SK-N-SH treated with all-trans-retinoic acid at 6 μM for 48 hours (cell line): ENCODE results near the gene LHX2.

Experiments
- ATAC-seq: fragments of 200-7000 bp; cut with Tn5 transposase; 3 replicates; pipeline ENCODE4 v1.9.1; 2020; ENCODE audit warnings: mild to moderate bottlenecking, moderate library complexity
- ARNTL ChIP-seq: fragments of 450-650 bp; formaldehyde crosslinking; IDR thresholded peaks from 2 replicates; pipeline ENCODE4 v1.5.0; 2020; ENCODE audit warnings: low read depth, mild to moderate bottlenecking, moderate library complexity, borderline replicate concordance
- BACH2 ChIP-seq: fragments of 250-450 bp; sonication (Bioruptor Pico); IDR thresholded peaks from 2 replicates; pipeline ENCODE4 v1.9.0; 2021; ENCODE audit warnings: mild to moderate bottlenecking, borderline replicate concordance
- CSDC2 ChIP-seq: fragments of 250-450 bp; sonication (Bioruptor Pico); IDR thresholded peaks from 2 replicates; pipeline ENCODE4 v1.5.0; 2020; ENCODE audit warnings: mild to moderate bottlenecking, moderate library complexity
- ESRRG ChIP-seq: fragments of 250-450 bp; sonication (Bioruptor Pico); IDR thresholded peaks from 2 replicates; pipeline ENCODE4 v1.6.1; 2021; ENCODE audit warnings: mild to moderate bottlenecking
- GLIS3 ChIP-seq: fragments of 250-450 bp; sonication (Bioruptor Pico); IDR thresholded peaks from 2 replicates; pipeline ENCODE4 v1.5.0; 2020; ENCODE audit warnings: mild to moderate bottlenecking, moderate library complexity
- ISL1 ChIP-seq: fragments of 250-450 bp; sonication (Bioruptor Pico); IDR thresholded peaks from 2 replicates; pipeline ENCODE4 v2.1.2; 2022; ENCODE audit warnings: mild to moderate bottlenecking, moderate library complexity
- OSR1 ChIP-seq: fragments of 250-450 bp; sonication (Bioruptor Pico); IDR thresholded peaks from 2 replicates; pipeline ENCODE4 v1.8.0; 2022; ENCODE audit warnings: moderate library complexity, mild to moderate bottlenecking, inconsistent platforms
- PPARA ChIP-seq: fragments of 250-450 bp; sonication (Bioruptor Pico); IDR thresholded peaks from 2 replicates; pipeline ENCODE4 v1.5.0; 2020; ENCODE audit warnings: mild to moderate bottlenecking, borderline replicate concordance
- RARB ChIP-seq: fragments of 250-450 bp; sonication (Bioruptor Pico); IDR thresholded peaks from 2 replicates; pipeline ENCODE4 v1.8.0; 2021; ENCODE audit warnings: mild to moderate bottlenecking, moderate library complexity
- SNAI2 ChIP-seq: fragments of 250-450 bp; sonication (Bioruptor Pico); IDR thresholded peaks from 2 replicates; pipeline ENCODE4 v1.5.0; 2020; ENCODE audit warnings: mild to moderate bottlenecking, moderate library complexity
- TCF4 ChIP-seq: fragments of 250-450 bp; sonication (Bioruptor Pico); IDR thresholded peaks from 2 replicates; pipeline ENCODE4 v1.8.0; 2021; ENCODE audit warnings: mild to moderate bottlenecking, moderate library complexity, borderline replicate concordance
- TOX ChIP-seq: fragments of 250-450 bp; sonication (Bioruptor Pico); IDR thresholded peaks from 2 replicates; pipeline ENCODE4 v1.8.0; 2021; ENCODE audit warnings: mild to moderate bottlenecking, moderate library complexity, borderline replicate concordance
- ZC3H10 ChIP-seq: fragments of 250-450 bp; sonication (Bioruptor Pico); IDR thresholded peaks from 2 replicates; pipeline ENCODE4 v1.5.1; 2021; ENCODE audit warnings: mild to moderate bottlenecking, moderate library complexity
- ZFP3 ChIP-seq: fragments of 250-450 bp; sonication (Bioruptor Pico); IDR thresholded peaks from 2 replicates; pipeline ENCODE4 v1.5.0; 2020; ENCODE audit warnings: mild to moderate bottlenecking, moderate library complexity
- ZFP30 ChIP-seq: fragments of 450-650 bp; formaldehyde crosslinking; IDR thresholded peaks from 2 replicates; pipeline ENCODE4 v1.5.0; 2022; ENCODE audit warnings: mild to moderate bottlenecking, moderate library complexity
- ZNF565 ChIP-seq: fragments of 450-650 bp; formaldehyde crosslinking; conservative IDR thresholded peaks from 2 replicates; pipeline ENCODE4 v1.5.0; 2020; ENCODE audit warnings: low read depth, mild to moderate bottlenecking, moderate library complexity
- ZNF70 ChIP-seq: fragments of 450-650 bp; formaldehyde crosslinking; IDR thresholded peaks from 2 replicates; pipeline ENCODE4 v1.5.0; 2020; ENCODE audit warnings: mild to moderate bottlenecking, moderate library complexity
- ZNF8 ChIP-seq: fragments of 450-650 bp; formaldehyde crosslinking; IDR thresholded peaks from 2 replicates; pipeline ENCODE4 v1.5.0; 2020; ENCODE audit warnings: mild to moderate bottlenecking, moderate library complexity
- TF ChIP-seq, protein P1 (sequence below): fragments of 250-450 bp; sonication (Bioruptor Pico); IDR thresholded peaks from 2 replicates; pipeline ENCODE4 v1.5.1; 2021; ENCODE audit warnings: mild to moderate bottlenecking, moderate library complexity
- TF ChIP-seq, protein P2 (sequence below): fragments of 250-450 bp; sonication (Bioruptor Pico); IDR thresholded peaks from 2 replicates; pipeline ENCODE4 v1.8.0; 2020; ENCODE audit warnings: mild to moderate bottlenecking, moderate library complexity, borderline replicate concordance
- TF ChIP-seq, protein P3 (sequence below): fragments of 250-450 bp; sonication (Bioruptor Pico); IDR thresholded peaks from 2 replicates; pipeline ENCODE4 v1.5.1; 2020; ENCODE audit warnings: low read depth, mild to moderate bottlenecking, moderate library complexity
- TF ChIP-seq, protein P4 (sequence below): fragments of 250-450 bp; sonication (Bioruptor Pico); IDR thresholded peaks from 2 replicates; pipeline ENCODE4 v1.5.0; 2020; ENCODE audit warnings: mild to moderate bottlenecking, moderate library complexity

LHX2 gene

DNA sequence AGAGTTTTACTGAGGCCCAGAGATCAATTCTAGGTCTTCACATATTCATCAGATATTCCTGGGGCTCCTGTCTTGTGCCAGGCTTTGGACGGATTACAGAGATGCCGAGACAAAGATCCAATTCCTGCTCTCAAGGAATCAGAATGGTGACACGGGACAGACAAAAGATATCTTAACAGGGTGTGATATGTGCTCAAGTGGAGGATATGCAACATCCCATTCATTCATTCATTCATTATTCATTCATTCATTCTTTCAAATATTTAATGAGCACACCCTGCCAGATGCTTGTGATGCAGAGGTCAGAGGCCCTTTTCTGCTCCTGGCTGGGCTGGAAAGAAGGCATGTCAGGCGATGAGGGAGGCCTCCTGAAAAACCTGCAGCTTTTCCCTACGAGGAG lies 21.8 kb downstream of the LHX2 start (continued):
- TF ChIP-seq, protein P1, sequence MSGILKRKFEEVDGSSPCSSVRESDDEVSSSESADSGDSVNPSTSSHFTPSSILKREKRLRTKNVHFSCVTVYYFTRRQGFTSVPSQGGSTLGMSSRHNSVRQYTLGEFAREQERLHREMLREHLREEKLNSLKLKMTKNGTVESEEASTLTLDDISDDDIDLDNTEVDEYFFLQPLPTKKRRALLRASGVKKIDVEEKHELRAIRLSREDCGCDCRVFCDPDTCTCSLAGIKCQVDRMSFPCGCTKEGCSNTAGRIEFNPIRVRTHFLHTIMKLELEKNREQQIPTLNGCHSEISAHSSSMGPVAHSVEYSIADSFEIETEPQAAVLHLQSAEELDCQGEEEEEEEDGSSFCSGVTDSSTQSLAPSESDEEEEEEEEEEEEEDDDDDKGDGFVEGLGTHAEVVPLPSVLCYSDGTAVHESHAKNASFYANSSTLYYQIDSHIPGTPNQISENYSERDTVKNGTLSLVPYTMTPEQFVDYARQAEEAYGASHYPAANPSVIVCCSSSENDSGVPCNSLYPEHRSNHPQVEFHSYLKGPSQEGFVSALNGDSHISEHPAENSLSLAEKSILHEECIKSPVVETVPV, result no peak

DNA sequence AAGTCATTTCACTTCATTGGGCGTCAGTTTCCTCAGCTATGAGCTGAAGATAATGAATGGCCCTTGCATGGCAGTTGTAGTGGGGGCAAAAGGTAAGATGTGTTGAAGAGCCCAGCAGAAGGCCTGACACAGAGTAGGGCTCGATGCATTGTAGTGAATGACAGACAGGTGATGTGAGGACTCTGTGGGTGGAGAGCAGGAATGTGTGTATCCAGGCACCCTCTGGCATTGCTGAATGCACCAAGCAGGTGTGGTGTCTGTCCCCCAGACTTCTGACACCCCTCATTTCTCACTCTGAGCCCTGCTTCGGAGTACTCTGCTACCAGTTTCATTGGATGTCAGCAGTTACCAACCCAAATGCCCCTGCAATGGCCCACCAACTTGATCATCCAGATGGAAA lies 22.4 kb downstream of the LHX2 start:
- TF ChIP-seq GLIS3 (CRISPR knock-in tag) (no peak), PPARA (CRISPR knock-in tag) (no peak), ESRRG (no peak), ZNF8 (CRISPR knock-in tag) (no peak), CSDC2 (no peak), RARB (CRISPR knock-in tag) (no peak), ZC3H10 (no peak), ZNF565 (CRISPR knock-in tag) (no peak), ARNTL (CRISPR knock-in tag) (no peak), ISL1 (CRISPR knock-in tag) (no peak), BACH2 (CRISPR knock-in tag) (no peak), ZFP30 (no peak), TOX (CRISPR knock-in tag) (no peak), TCF4 (CRISPR knock-in tag) (no peak), SNAI2 (CRISPR knock-in tag) (no peak)
- TF ChIP-seq, protein P1, result no peak
- TF ChIP-seq, protein P2, sequence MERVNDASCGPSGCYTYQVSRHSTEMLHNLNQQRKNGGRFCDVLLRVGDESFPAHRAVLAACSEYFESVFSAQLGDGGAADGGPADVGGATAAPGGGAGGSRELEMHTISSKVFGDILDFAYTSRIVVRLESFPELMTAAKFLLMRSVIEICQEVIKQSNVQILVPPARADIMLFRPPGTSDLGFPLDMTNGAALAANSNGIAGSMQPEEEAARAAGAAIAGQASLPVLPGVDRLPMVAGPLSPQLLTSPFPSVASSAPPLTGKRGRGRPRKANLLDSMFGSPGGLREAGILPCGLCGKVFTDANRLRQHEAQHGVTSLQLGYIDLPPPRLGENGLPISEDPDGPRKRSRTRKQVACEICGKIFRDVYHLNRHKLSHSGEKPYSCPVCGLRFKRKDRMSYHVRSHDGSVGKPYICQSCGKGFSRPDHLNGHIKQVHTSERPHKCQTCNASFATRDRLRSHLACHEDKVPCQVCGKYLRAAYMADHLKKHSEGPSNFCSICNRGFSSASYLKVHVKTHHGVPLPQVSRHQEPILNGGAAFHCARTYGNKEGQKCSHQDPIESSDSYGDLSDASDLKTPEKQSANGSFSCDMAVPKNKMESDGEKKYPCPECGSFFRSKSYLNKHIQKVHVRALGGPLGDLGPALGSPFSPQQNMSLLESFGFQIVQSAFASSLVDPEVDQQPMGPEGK, result no peak
- no peak for ATAC-seq

DNA sequence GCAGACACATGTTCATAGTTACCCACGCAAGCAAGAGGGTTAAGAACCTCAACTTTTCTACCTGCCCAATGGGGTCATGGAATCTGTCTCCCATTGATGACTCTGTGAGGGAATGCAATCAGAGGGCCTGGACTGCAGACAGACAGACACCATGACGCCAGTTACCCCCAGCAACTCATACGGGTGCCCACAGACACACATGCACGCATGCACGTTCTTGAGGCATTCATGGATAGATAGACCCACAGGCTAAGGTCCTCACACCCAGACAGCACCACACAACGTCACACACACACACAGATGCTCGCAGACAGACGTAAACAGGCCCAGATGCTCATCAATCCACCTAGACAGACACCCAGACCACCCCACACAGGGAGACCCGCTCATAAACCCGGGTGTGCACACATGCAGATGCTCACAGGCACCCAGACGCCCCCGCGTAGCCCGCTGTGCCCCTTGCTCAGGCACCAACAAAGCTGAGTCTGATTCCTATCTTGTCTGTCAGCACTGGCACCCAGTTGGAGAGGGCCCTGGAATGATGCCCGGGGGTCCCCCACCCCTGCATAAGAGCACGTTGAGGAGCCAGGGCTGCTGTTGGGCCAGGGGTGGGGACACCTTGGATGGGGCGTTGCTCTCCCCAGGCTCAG lies 23.6 kb downstream of the LHX2 start:
- TF ChIP-seq ZNF8 (CRISPR knock-in tag), result no peak
- no peak for TF ChIP-seq ZNF565 (CRISPR knock-in tag)
- no peak for TF ChIP-seq GLIS3 (CRISPR knock-in tag)
- TF ChIP-seq, all 23 proteins: peak for 0
- no peak for ATAC-seq

DNA sequence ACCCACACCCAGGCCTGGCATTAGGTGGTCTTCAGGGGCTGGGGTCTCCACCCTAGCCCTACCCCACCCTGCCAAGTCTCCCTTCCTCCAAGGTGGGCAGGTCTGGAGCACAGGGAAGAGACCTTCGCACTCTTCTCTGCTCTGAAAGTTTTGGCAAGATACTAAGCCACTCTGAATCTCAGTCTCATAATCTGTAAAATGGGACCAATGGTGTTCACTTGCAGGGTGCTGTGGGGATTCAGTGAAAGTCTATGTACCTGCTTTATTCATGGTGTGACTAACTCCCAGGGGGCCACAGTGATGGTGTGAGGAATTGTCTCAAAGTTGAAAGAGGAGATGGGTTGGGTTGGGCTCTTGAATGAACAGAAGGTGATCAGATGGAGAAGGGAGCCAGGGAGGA lies 25.0 kb downstream of the LHX2 start:
- no peak for ATAC-seq
- TF ChIP-seq CSDC2 (no peak), ZNF70 (no peak)

DNA sequence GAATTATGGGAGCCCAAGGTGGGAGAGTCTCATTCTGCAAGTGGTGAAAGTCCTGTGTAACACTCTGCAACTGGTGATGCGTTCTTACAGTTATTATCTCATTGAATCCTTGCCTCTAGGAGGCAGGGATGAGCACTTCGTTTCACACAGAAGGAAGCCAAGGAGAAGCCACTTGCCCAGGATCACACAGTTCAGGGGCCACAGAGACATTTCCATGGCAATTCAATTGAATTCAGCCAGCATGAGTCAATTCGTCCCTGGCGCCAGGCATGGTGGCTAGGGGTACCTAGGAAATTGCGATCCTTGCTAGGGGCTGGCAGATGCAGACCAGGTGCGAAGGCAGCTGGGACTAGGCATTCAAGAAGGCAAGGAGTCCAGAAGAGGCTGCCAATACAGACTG lies 26.2 kb downstream of the LHX2 start:
- TF ChIP-seq TCF4 (CRISPR knock-in tag) (no peak), OSR1 (no peak), ZFP3 (no peak), GLIS3 (CRISPR knock-in tag) (no peak), BACH2 (CRISPR knock-in tag) (no peak), ZNF70 (no peak)
- TF ChIP-seq, protein P3, sequence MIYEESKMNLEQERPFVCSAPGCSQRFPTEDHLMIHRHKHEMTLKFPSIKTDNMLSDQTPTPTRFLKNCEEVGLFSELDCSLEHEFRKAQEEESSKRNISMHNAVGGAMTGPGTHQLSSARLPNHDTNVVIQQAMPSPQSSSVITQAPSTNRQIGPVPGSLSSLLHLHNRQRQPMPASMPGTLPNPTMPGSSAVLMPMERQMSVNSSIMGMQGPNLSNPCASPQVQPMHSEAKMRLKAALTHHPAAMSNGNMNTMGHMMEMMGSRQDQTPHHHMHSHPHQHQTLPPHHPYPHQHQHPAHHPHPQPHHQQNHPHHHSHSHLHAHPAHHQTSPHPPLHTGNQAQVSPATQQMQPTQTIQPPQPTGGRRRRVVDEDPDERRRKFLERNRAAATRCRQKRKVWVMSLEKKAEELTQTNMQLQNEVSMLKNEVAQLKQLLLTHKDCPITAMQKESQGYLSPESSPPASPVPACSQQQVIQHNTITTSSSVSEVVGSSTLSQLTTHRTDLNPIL (CRISPR knock-in tag), result no peak
- TF ChIP-seq, protein P4, sequence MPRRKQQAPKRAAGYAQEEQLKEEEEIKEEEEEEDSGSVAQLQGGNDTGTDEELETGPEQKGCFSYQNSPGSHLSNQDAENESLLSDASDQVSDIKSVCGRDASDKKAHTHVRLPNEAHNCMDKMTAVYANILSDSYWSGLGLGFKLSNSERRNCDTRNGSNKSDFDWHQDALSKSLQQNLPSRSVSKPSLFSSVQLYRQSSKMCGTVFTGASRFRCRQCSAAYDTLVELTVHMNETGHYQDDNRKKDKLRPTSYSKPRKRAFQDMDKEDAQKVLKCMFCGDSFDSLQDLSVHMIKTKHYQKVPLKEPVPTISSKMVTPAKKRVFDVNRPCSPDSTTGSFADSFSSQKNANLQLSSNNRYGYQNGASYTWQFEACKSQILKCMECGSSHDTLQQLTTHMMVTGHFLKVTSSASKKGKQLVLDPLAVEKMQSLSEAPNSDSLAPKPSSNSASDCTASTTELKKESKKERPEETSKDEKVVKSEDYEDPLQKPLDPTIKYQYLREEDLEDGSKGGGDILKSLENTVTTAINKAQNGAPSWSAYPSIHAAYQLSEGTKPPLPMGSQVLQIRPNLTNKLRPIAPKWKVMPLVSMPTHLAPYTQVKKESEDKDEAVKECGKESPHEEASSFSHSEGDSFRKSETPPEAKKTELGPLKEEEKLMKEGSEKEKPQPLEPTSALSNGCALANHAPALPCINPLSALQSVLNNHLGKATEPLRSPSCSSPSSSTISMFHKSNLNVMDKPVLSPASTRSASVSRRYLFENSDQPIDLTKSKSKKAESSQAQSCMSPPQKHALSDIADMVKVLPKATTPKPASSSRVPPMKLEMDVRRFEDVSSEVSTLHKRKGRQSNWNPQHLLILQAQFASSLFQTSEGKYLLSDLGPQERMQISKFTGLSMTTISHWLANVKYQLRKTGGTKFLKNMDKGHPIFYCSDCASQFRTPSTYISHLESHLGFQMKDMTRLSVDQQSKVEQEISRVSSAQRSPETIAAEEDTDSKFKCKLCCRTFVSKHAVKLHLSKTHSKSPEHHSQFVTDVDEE (CRISPR knock-in tag), result no peak
- ATAC-seq, result peak; percentile 41
